GM18861 (cell line): ENCODE results near the gene ERV3-1.
"Not testable (repeated sequence)": the region's sequence is repeated elsewhere in the genome, so short reads cannot be mapped to it uniquely, and the experiment has no call there.

Source experiments
- ATAC-seq: cut with Tn5 transposase; IDR thresholded peaks from one replicate; pipeline ENCODE4 v1.9.1; 2021; ENCODE audit not compliant: unreplicated experiment

ERV3-1 gene

DNA sequence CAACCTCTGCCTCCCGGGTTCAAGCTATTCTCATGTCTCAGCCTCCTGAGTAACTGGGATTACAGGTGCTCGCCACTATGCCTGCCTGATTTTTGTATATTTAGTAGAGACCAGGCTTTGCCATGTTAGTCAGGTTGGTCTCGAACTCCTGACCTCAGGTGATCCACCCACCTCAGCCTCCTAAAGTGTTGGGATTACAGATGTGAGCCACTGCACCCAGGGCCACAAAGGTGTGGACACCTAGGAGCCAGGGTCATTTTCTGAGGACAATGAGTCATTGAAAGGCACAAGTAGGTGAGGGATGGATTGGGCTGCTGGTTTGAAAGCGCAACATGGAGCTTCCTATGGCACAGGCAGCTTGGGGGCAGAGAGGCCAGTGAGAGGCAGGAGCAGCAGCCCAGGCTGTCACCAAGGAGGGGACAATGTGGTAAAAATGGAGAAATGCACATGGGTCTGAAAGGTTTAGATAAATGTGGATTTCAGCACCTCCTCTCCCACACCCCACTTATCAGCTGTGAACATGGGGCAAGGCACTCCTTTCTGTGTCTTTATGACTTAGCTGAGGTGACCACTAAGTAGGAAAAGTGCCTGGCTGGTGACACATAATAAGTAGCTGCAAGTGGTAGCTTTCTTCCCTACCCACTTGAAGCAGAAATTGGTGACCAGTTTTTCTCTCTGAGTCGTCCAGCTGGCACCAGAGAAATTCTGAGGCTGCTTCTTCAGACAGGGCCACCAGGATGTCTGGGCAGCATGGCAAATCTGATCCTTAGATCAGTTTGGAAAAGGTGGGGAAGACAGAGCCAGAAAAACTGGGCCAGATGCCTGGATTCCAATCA is 61.6 kb downstream of the ERV3-1 start:
- ATAC-seq = not testable (repeated sequence)
